Measurements from ENCODE around the gene RMI2.

GRCh38 chr16:11384184-11384955 is 39.1 kb downstream of the RMI2 start:
- TF ChIP-seq, protein P1, sequence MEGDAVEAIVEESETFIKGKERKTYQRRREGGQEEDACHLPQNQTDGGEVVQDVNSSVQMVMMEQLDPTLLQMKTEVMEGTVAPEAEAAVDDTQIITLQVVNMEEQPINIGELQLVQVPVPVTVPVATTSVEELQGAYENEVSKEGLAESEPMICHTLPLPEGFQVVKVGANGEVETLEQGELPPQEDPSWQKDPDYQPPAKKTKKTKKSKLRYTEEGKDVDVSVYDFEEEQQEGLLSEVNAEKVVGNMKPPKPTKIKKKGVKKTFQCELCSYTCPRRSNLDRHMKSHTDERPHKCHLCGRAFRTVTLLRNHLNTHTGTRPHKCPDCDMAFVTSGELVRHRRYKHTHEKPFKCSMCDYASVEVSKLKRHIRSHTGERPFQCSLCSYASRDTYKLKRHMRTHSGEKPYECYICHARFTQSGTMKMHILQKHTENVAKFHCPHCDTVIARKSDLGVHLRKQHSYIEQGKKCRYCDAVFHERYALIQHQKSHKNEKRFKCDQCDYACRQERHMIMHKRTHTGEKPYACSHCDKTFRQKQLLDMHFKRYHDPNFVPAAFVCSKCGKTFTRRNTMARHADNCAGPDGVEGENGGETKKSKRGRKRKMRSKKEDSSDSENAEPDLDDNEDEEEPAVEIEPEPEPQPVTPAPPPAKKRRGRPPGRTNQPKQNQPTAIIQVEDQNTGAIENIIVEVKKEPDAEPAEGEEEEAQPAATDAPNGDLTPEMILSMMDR (IDR thresholded peaks at IDR 0.05; ENCODE audit: insufficient read depth, low read length, poor library complexity, severe bottlenecking), result no peak
- TF ChIP-seq EZH2phosphoT487 (conservative IDR thresholded peaks at IDR 0.05; ENCODE audit: low read length), result no peak

Data from SU-DHL-6 (cell line).